ENCODE data around the gene PLAC9. TPM values are rescaled to one million over a fixed set of nuclear protein-coding genes. Genes with fewer than 3 reads are reported as not detected.
"Not testable (repeated sequence)": the region's sequence is repeated elsewhere in the genome, so short reads cannot be mapped to it uniquely, and the experiment has no call there.

PLAC9 gene
- total and polyA plus RNA-seq, 2 experiments from 2014 or later, result 1.9 TPM; not detected in 1

DNA sequence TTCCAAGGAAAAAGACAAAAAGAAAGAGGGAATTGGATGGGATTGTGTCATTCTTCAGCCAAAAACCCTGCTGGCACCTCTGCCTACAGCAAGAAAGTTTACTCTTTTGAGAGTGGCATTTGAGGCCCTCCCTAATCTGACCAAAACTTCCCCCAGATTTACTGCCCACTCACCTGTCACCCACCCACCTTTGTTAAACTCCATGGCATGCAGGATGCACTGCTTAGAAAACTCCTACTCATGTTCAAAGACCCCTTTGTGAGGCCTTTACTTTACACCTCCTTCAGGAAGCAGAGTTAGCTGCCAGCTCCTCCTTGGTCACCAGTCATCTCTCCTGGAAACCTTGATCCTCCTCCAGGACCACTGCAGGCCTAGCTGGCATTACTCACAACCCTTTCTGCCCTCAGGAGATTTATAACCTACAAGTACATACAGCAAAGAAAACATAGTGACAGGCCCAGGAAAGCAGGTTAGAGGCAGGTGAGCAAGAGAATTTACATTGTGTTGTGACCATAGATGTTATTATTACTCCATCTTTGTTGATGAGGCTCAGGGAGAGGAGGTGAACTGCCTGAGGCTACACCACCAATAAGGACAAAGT, 10.3 kb upstream of the PLAC9 start:
- no peak for DNase-seq (ENCODE audit: low read depth in 1 of 2, low spot score in 1 of 2)
- Histone ChIP-seq H3K4me1 (ENCODE audit: low read depth) (no peaks in the 10 kb centered on the region), H3K36me3 (no peaks in the 10 kb centered on the region), H3K27me3 (no peaks in the 10 kb centered on the region), H3K9me3 (ENCODE audit: low read depth) (no peaks in the 10 kb centered on the region), H3K4me3 (no peak overlapping the region), H3K27ac (no peak overlapping the region)
- TF ChIP-seq, protein P1, sequence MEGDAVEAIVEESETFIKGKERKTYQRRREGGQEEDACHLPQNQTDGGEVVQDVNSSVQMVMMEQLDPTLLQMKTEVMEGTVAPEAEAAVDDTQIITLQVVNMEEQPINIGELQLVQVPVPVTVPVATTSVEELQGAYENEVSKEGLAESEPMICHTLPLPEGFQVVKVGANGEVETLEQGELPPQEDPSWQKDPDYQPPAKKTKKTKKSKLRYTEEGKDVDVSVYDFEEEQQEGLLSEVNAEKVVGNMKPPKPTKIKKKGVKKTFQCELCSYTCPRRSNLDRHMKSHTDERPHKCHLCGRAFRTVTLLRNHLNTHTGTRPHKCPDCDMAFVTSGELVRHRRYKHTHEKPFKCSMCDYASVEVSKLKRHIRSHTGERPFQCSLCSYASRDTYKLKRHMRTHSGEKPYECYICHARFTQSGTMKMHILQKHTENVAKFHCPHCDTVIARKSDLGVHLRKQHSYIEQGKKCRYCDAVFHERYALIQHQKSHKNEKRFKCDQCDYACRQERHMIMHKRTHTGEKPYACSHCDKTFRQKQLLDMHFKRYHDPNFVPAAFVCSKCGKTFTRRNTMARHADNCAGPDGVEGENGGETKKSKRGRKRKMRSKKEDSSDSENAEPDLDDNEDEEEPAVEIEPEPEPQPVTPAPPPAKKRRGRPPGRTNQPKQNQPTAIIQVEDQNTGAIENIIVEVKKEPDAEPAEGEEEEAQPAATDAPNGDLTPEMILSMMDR (IDR thresholded peaks at IDR 0.05; ENCODE audit: low read depth, low read length), result no peak

DNA sequence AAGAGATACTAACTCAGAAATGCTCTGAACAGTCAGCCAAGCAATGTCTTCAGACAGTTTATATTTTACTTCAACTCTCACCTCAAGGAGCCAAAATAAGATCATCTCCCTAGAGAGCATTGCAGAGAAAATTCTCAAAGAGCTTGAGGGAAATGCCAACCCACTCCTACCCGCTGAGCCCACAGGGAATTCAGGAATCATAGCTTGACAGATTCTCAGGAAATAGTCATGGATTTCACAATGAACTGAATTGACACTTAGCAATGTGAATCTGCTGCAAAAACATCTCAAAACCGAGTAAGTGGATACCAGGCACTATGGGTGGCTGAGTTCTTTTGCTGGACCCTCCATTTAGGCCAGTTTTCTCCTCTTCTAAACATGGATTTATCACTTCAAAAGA, 9.8 kb upstream of the PLAC9 start:
- Histone ChIP-seq H3K4me1 (ENCODE audit: low read depth) (no peaks in the 10 kb centered on the region), H3K4me3 (no peak overlapping the region), H3K27me3 (no peaks in the 10 kb centered on the region), H3K9me3 (ENCODE audit: low read depth) (no peaks in the 10 kb centered on the region), H3K36me3 (no peaks in the 10 kb centered on the region), H3K27ac (no peak overlapping the region)
- peak in 1 of 2 donors; percentile 69 for DNase-seq (ENCODE audit: low read depth in 1 of 2, low spot score in 1 of 2)
- TF ChIP-seq, protein P1 (IDR thresholded peaks at IDR 0.05; ENCODE audit: low read depth, low read length), result no peak

DNA sequence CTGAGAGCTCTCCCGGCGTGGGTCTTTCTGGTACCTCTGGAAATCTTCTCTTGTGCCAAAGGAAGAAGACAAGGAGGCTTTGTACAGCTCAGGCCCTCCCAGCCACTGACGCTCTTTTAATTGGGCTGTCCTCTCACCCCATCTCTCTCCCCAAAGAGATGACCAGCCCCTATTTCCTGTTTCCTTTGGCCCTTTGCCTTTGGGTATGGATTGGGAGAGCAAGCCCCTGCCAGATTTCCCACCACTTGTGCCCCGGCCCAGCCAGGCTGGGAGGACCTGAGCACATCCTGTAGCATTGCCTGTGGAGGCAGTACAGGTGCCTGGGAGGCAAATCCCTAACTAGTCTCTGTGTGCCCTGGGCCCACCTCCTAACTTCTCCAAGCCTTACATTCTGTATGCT, 5.7 kb upstream of the PLAC9 start:
- no peak overlapping the region for H3K27ac ChIP-seq
- TF ChIP-seq, protein P1 (IDR thresholded peaks at IDR 0.05; ENCODE audit: low read depth, low read length), result no peak
- no peaks in the 10 kb centered on the region for H3K4me1 ChIP-seq (ENCODE audit: low read depth)
- no peaks in the 10 kb centered on the region for H3K9me3 ChIP-seq (ENCODE audit: low read depth)
- no peak for DNase-seq (ENCODE audit: low read depth in 1 of 2, low spot score in 1 of 2)
- no peaks in the 10 kb centered on the region for H3K36me3 ChIP-seq
- H3K27me3 ChIP-seq, result peaks cover 7% of the 10 kb centered on the region
- no peak overlapping the region for H3K4me3 ChIP-seq

DNA sequence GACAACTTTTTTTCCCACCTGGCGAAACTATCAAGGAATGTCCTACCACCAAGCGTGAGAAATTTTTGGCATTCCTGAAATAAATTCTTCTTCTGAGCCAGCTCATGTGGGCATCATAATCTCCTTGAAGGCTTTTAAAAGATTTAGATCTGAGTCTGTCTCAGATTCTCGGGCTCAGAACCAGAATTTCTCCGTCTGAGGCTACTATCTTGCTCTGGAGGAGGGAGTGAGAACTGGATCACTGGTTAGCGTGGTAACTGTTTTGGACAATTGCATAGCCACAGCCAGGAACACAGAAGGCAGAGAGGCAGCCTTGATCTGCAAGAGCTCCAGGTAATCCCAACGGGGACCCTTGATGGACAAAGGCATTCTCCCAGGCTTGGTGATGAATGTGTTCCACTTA, 1.0 kb upstream of the PLAC9 start:
- no peak overlapping the region for H3K27ac ChIP-seq
- TF ChIP-seq, protein P1 (IDR thresholded peaks at IDR 0.05; ENCODE audit: low read depth, low read length), result no peak
- DNase-seq (ENCODE audit: low read depth in 1 of 2, low spot score in 1 of 2), result no peak
- no peak overlapping the region for H3K4me3 ChIP-seq
- H3K36me3 ChIP-seq, result no peaks in the 10 kb centered on the region
- H3K4me1 ChIP-seq (ENCODE audit: low read depth), result no peaks in the 10 kb centered on the region
- H3K9me3 ChIP-seq (ENCODE audit: low read depth), result no peaks in the 10 kb centered on the region
- H3K27me3 ChIP-seq, result peaks cover 29% of the 10 kb centered on the region

DNA sequence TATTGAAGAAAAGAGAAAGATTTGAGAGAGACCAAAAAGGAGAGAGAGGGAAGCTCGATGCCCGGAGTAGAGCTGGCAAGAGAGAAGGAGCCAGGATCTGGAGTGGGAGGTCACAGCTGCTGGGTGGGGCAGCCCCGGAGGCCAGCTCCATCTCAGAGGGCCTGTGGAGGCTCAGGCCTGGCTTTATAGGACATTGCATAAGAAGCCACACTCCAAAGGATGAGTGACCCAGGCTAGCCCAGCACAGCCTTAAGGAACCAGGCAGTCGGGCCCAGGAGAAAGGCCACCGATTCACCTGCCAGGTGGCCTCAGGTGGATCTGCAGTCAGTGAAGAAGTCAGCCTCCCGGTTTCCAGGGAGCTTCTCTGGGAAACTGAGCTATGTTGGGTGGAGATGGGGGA, 676 bp downstream of the PLAC9 start:
- TF ChIP-seq, protein P1 (IDR thresholded peaks at IDR 0.05; ENCODE audit: low read depth, low read length), result no peak
- Histone ChIP-seq H3K36me3 (no peaks in the 10 kb centered on the region), H3K27ac (no peak overlapping the region), H3K4me3 (no peak overlapping the region), H3K27me3 (peaks cover 29% of the 10 kb centered on the region), H3K4me1 (ENCODE audit: low read depth) (no peaks in the 10 kb centered on the region), H3K9me3 (ENCODE audit: low read depth) (no peaks in the 10 kb centered on the region)
- DNase-seq (ENCODE audit: low read depth in 1 of 2, low spot score in 1 of 2), result peak in 1 of 2 donors; percentile 50

DNA sequence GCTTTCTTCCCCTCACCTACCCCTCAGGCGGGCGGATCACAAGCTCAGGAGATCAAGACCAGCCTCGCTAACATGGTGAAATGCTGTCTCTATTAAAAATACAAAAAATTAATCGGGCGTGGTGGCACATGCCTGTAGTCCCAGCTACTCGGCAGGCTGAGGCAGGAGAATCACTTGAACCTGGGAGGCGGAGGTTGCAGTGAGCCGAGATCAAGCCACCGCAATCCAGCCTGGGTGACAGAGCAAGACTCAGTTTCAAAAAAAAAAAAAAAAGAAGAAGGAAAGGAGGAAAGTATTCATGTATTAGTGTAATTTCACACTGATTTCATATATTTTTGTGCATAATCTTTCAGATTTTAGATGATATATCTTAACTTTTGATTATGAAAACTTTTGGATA, 1.2 kb downstream of the PLAC9 start:
- not testable (repeated sequence) for H3K36me3 ChIP-seq; H3K4me3 ChIP-seq; DNase-seq (ENCODE audit: low read depth in 1 of 2, low spot score in 1 of 2); H3K27ac ChIP-seq; H3K4me1 ChIP-seq (ENCODE audit: low read depth); H3K9me3 ChIP-seq (ENCODE audit: low read depth)
- peaks cover 29% of the 10 kb centered on the region for H3K27me3 ChIP-seq

Data from cardiac muscle cell (in vitro differentiated cells and primary cell).